ENCODE data around the gene EIF5B. TPM values are rescaled to one million over a fixed set of nuclear protein-coding genes. Genes with fewer than 3 reads are reported as not detected.

The EIF5B gene
- total RNA-seq = 12.1 and 18.2 TPM in 2 replicates

DNA sequence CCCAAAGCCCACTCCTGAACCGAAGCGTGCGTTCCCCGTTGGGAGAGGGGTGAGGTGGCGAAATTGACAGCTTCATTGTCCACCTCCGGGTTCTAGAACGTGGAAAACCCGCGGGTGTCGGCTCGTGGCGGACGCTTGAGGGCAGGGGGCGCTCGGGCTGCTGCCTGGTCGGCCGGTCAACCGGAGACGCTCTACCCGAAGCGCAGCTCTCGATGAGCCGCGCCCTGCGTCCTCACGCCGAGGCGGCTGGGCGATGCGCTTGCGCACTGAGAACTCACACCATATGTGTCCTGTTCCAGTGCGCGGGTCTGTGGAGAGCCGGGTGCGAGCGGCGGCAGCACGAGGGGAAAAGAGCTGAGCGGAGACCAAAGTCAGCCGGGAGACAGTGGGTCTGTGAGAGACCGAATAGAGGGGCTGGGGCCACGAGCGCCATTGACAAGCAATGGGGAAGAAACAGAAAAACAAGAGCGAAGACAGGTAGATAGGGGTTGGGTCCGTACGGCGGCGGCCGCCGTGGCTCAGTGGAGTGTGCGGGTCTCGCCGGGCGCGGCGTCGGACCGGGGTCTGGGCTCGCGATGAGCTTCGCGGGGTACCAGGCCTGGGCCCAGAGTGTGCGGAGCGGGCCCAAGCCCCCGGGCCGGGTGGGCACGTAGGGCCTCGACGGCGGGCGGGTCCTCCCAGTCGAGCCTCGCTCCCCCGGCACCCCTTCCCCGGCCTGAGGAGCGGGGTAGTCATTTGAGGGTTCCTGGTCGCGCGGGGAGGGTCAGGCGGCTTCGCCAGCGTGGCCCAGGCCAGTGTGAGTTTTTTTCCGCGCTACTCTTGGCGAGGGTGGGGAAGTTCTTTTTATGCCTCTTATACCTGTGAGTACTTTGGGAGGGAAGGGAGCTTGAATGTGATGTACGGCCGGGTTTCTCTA is at the start of gene EIF5B:
Gene EIF5B, plus strand, starts transcription at position 277 of the 916 bp plus-strand sequence. Its CDS starts 166 bp downstream, at position 443.

DNA sequence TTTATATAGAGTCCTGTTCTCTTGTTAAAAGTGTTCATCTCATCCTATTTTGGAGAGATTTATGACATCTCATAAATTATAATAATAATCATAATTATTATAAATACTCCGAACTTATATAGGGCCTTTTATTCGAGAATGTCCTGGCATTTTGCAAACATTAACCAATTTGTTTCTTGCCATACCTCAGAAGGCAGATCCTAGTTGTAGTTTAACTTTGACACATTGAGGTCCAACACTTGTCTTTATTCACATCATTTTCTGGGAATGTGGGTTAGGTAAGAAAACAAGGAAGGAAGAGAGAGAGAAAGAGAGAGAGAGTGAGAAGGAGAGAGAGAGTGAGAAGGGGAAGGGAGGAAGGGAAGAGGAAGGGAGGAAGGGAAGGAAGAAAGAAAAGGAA is 36.1 kb upstream of the EIF5B start, which contains the start of gene LYG1:
Gene LYG1, minus strand, starts transcription at position 101 of the 400 bp plus-strand sequence. CDS start 5,527 bp downstream, outside the sequence.

GRCh38 chr2:99335911-99336803 is 1.0 kb upstream of the EIF5B start, which contains the start of gene TXNDC9:
Gene TXNDC9, minus strand, starts transcription at chr2:99336333. Its CDS starts 3,123 bp downstream, at chr2:99333210.

Other genes starting within 250 kb of the EIF5B start
- not detected in 2 replicates for gene C2orf15, start 195.7 kb upstream of the EIF5B start, total RNA-seq
- gene TSGA10, start 182.4 kb upstream of the EIF5B start, total RNA-seq = 1.9 and 2.1 TPM in 2 replicates
- gene LIPT1, start 182.4 kb upstream of the EIF5B start, total RNA-seq = 4.5 and 4.7 TPM in 2 replicates
- gene MITD1, start 156.3 kb upstream of the EIF5B start, total RNA-seq = 10.4 and 11.4 TPM in 2 replicates
- 28.1 and 31.0 TPM in 2 replicates for gene MRPL30, start 156.2 kb upstream of the EIF5B start, total RNA-seq
- gene LYG2, start 81.7 kb upstream of the EIF5B start, total RNA-seq = not detected in 2 replicates
- 0.32 TPM in 1 of 2 replicates, not detected in the other for gene LYG1, start 36.2 kb upstream of the EIF5B start, total RNA-seq
- 56.0 and 63.4 TPM in 2 replicates for gene TXNDC9, start 1.1 kb upstream of the EIF5B start, total RNA-seq
- 36.8 and 44.3 TPM in 2 replicates for gene REV1, start 152.6 kb downstream of the EIF5B start, total RNA-seq